LNCaP clone FGC (cell line): Measurements from ENCODE around the gene GUCY2D.

ENCODE experiments used
- DNase-seq: peaks from one replicate; pipeline ENCODE4 v3.0.0-alpha.2; 2011; ENCODE audit warnings: low read depth
- H3K4me3 ChIP-seq: 2 replicates; pipeline ENCODE4 v1.5.1; 2011; ENCODE audit warnings: mild to moderate bottlenecking, low read depth, low read length, control low read depth
- CTCF ChIP-seq: IDR thresholded peaks from 2 replicates; pipeline ENCODE4 v1.5.1; 2012; ENCODE audit warnings: mild to moderate bottlenecking; ENCODE audit not compliant: control insufficient read depth, insufficient read depth; ENCODE audit errors: extremely low read depth

Gene GUCY2D

DNA sequence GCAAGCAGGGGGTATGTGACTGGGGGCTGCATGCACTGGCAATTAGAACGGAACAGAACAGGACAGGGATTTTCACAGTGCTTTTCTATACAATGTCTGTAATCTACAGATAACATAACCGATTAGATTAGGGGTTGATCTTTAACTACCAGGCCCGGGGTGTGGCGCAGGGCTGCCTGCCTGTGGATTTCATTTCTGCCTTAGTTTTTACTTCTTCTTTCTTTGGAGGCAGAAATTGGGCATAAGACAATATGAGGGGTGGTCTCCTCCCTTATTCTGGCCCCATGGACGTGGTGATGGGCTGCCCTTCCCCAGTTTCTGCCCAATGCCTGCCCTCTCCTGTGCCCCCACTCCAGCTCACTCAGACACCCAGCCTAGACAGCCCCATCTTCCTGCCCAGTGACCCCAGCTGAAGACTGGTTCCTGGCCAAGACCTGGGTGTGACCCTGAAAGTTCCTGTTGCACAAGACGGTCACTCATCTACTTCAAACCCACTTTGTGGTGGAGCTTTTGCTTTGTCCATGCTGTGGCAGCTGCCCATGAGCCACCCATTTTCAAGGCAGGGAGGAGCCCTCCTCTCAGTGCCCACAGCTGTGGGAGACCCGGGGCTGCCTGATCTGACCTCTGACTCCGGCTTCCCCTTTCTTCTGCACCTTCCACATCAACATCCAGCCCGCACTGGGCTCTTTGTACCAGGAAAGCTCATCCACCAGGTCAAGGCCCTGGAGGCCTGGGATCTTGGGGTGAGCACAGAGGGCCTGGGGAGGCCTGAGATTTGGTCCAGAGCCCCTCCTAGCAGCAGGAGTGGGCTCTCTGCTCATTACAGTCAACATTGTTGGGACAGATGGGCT is 66.5 kb downstream of the GUCY2D start:
- TF ChIP-seq CTCF, result no peak
- no peak overlapping the region for H3K4me3 ChIP-seq
- DNase-seq, result no peak

DNA sequence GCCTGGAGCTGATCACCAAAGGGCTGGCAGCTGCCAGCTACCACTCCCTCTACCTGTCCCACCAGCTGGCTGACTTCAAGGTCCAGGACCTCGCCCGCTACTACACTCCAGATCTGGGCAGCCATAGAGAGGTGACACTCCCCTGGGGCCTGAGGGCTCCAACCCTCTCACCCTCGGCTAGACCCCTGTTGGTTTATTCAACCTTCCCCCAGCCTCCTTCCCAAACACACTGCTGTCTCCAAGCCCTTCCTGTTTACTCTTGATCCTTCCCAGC is 67.1 kb downstream of the GUCY2D start:
- H3K4me3 ChIP-seq, result no peak overlapping the region
- DNase-seq, result no peak
- TF ChIP-seq CTCF, result no peak
